GM19043 (cell line): ENCODE data around the gene DCAF4.
"Not testable (repeated sequence)": the region's sequence is repeated elsewhere in the genome, so short reads cannot be mapped to it uniquely, and the experiment has no call there.

Experiments used
- ATAC-seq: cut with Tn5 transposase; IDR thresholded peaks from one replicate; pipeline ENCODE4 v1.9.1; 2021; ENCODE audit warnings: low read depth; ENCODE audit not compliant: unreplicated experiment

Gene DCAF4

DNA sequence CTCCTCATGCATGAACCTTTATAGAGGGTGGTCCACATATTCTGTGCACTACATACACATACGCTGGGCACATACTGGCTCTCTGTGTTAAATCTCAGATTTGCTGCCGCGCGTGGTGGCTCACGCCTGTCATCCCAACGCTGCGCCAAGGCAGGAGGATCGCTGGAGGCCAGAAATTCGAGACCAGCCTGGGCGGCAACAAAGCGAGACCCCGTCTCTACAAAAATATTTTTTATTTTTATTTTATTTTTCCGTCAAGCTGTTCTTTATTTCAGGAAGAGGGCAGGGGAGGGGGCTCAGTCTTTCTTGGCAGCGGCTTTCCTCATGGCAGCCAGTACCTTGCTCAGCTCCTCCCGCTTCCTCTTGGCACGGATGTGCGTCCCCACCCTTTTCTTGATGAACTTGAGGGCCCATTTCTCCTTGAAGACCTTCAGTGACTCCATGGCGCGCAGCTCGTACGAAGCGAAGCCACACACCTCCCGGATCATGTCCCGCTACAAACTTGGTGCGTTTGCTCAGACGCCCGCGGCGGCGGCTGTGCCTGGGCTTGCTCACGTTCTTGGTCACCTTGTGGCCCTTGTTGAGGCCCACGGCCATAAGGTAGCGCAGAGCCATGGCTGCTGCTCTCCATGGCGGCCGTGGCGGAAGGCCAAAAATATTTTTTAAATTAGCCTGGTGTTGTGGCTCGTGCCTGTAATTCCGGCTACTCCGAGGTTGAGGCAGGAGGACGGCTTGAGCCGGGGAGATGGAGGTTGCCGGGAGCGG lies 3.2 kb downstream of the DCAF4 start:
- no peak for ATAC-seq

DNA sequence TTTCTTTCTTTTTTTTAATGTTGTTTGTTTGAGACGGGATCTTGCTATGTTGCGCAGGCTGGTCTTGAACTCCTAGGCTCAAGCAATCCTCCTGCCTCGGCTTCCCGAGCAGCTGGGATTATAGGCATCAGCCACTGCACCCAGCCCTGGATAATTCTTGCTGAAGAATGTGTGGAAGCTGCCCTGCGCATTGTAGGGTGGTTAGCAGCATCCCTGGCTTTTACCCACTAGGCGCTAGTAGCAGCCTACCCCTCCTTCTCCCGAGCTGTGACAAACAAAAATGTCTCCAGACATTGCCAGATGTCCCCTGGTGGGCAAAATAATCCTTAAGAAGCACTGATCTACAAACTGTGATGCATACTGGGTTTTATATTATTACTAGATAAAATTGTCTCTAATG lies 6.6 kb downstream of the DCAF4 start:
- no peak for ATAC-seq

DNA sequence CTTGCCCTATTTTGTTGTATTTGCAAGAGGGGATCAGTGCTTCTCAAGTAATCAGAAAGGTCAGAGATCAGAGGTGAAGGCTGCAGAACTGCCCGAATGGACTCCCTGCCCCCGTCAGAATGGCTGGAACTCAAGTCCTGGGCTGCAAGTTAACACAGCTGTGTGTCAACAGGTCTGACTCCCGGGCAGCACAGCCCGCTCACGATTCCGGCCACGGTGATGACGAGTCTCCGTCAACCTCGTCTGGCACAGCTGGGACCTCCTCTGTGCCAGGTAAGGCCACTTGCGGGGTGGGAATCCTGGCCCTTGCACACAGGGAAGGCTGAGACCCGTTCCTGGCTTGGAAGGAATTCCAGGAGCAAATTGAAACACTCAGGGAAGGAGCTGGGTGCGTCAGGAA lies 13.4 kb downstream of the DCAF4 start:
- ATAC-seq, result no peak

DNA sequence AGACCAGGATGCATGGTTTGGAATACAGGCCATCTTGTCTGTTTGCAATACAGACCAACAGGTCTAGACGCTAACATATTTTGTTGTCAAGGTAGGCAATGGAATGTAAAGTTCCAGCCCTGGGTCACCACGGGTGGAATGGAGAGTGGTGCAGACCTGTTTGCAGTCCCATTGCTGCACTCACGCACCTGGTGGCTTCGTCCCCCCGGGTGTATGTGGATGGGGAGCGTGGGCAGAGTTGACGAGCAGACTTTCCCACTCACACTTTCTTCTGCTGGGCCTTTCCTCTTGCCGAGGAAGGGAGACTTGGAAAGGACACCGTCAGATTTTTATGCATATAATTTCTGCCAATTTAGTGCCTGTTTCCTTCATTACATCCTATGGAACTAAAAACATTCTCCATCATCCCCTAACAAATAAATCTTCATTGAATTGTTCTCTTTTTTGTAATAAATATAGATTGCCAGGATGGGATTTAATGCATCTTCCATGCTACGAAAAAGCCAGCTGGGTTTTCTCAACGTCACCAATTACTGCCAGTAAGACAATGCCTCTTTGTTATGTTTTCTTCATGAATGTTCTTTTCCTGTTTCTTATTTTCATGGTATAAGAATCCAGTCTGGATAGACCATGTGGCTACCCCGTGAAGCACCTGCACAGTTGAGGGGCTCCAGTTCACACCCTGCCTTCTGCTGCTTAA lies 15.2 kb downstream of the DCAF4 start:
- ATAC-seq, result no peak

DNA sequence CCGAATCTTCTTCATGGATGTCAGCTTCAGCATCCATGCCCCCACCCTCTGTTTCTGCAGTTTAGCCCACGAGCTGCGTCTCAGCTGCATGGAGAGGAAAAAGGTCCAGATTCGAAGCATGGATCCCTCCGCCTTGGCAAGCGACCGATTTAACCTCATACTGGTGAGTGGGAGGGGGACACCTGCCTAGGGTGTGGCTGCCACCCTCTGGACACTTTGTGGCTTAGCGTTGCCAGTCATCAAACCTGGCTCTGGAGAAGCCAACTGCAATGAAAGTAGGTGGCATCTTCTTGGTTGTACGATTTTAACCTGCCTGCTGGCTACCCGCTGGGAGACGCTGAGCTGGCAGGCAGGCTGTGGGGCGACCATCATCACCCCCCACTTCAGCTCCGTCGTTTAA lies 16.7 kb downstream of the DCAF4 start:
- ATAC-seq, result no peak

DNA sequence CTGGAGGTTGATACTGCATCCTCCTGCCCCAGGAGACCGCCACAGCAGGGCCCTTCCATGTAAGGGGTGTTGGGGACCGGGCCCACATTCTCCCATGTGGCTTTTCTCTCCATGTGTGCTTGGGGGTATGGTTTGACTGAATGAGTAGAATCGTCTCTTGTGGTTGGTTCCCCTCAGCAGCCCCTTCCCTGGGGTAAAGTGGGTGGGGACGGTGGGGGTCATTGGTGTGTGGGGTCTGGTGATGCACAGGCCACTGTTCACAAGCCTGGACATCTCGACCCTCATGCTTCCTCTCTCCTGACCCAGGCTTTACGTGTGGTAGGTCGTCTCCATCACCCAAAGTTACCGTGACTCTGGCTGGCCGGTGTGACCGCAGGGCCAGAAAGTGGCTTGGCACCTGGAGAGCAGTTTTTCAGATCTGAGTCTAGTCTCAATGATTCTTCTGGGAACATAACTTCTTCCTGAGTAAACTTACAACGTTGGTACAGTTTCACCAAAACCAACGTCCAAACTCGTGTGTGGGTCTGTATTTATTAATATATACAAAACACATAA lies 17.7 kb downstream of the DCAF4 start:
- no peak for ATAC-seq

DNA sequence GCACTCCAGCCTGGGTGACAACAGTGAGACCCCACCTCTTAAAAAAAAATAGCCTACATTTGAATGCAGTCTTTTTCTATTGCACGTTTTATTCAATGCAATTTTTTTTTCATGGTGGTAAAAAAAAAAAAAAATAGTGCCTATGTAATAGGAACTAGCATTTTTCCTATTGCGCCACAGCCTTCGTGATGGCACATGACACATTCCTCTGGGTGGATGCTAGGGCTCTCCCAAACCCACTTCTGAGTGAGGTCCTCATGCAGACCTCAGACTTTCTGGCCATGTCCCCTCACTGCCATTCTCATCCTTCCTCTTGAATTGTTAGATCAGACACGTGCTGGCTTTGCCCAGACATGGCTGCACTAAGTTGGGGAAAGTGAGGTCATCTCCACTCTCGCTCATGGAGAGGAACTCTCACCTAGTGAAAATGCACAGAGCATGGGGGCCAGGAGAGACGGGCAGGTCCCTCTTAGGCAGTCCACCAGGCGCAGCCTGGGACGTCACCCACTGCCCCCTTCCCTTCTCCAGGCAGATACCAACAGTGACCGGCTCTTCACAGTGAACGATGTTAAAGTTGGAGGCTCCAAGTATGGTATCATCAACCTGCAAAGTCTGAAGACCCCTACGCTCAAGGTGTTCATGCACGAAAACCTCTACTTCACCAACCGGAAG lies 19.2 kb downstream of the DCAF4 start:
- ATAC-seq, result no peak

DNA sequence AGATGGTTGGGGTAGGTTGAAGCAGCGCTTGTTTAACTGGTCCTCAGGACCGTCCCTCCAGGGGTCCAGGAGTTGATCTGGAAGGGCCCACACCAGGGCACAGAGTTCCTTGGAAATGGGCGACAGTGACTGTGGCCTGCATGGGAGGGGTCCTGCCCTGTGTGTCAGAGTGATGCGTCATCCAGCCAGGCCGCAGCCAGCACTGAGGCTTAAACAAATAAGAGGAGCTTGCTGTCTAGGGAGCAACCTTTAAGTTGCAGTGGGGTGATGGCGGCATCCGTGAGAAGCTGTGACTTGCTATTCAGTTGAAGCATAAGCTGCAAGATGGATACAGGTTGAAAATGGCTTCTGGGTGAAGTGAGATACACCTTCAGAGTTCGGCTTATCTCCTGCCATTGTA lies 20.2 kb downstream of the DCAF4 start:
- ATAC-seq, result no peak

DNA sequence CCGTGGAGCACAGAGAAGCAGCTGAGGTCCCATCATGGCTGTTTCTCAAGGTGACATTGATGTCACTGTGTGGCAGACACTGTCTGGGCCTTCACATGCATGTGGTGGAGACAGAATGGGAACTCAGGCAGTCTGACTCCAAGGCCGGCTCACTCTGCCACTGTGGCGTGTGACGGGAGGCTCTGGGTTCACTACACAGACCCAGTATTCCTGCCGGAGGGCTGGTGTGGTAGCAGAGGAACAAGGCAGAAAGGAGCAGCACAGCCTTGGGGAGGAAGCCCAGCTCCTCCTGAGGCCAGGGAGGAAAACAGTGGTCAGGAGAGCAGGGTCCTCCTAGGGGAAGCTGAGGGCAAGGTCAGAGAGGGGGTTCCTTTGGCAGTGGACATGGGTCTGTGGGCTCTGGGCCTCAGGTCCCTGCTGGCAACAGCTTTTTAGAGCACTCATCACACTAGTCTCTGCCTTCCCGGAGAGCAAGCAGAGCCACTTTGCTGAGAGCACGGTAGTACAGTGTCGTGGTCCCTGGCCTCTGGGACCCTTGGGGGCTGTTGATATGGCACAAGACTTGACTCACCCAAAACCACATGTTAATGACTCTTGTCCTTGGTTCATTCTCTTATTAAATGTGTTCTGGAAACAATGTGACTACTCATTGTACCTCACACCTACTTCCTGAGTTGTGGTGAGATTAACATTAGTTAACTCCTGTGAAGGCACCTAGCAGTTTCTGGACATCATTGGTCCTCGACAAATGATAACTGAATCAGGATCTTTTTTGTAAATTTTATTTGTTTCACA lies 21.3 kb downstream of the DCAF4 start:
- ATAC-seq, result no peak

DNA sequence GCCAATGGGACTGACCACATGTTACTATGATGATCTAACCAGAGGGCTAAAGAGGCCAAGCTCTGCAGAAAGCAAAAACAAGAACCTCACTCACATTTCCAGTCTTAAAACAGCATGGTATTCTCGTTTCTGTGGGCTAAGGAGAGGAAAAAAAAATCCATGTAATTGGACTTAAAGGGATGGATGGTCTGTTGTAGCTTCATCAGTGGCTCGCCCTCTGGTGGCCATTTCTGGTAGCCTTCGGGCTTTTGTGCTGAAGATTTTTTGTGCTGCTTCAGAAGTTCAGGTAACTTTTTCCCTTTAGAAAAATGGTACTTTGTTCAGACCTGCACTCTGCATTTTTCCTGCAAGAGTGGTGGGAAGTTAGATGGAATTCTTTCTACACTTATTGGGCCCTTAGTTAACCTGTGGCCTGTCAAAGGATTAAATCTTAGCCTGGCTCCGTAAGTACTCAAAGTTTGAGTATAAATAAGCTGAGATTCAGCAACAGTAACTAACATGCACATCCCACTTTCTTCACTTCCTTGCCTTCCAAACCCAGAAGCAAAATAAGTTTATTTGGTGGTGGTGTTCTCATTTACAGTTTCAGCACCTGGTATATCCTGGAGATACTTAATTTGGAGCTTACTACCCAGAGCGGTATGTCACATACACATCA lies 22.3 kb downstream of the DCAF4 start:
- no peak for ATAC-seq

DNA sequence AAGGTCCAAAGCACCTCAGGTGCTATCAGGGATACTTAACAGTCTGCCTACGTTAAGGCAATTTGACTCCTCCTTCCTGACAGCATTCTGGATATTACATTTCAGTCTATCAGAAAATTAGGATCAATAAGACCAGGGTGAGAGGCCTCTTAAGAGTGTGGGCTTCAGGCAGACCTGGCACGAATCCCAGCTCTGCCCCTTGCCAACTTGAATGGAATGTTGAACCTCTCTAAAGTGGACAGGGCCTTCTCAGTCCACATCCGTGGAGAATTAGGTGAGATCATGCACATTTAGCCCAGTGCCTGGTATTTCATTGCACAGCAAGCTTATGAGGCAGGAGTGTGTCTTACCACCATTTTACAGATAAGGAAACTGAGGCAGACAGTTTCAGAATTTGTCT lies 25.9 kb downstream of the DCAF4 start:
- no peak for ATAC-seq

DNA sequence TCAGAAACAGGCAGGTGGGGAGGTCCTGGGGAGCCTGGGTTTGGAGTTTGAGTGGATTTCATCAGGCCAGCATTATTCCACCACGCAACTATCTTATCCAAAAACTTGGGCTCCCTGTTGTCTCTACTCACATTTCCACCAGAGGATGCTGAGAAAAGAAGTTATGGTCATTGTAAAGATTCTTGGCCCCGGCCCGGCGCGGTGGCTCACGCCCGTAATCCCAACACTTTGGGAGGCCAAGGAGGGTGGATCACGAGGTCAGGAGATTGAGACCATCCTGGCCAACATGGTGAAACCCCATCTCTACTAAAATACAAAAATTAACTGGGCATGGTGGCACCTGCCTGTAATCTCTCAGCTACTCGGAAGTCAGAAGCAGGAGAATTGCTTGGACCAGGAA lies 30.5 kb downstream of the DCAF4 start:
- not testable (repeated sequence) for ATAC-seq

DNA sequence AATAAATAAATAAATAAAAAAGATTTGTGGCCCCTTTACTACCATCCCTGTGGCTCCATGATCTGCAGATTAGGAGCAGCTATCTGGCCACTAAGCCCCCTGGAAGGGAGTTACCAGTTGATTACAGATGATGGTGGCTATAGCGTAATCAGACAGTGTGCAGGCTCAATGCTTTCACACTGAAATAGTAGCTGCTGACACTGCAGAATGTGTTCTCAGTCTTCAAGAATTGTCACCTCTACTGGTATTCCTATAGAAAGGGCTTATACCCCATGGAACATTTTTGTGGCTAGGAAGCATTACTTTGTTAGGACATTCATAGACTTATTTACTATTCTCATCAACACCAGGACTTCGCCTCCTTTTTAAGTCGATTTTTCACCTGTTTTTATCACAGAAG lies 30.9 kb downstream of the DCAF4 start:
- ATAC-seq, result no peak

DNA sequence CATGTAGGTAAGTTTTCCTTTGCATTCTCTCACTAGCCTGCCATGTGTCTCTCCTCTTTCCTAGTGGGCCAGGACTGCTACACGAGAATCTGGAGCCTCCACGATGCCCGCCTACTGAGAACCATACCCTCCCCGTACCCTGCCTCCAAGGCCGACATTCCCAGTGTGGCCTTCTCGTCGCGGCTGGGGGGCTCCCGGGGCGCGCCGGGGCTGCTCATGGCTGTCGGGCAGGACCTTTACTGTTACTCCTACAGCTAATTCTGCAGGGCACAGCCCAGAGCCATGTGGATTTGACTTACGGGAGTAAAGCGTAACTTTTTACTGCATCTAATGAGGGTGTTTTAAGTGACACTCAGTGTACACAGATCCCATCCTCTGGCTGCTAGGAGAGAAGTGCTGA lies 32.3 kb downstream of the DCAF4 start:
- no peak for ATAC-seq

DNA sequence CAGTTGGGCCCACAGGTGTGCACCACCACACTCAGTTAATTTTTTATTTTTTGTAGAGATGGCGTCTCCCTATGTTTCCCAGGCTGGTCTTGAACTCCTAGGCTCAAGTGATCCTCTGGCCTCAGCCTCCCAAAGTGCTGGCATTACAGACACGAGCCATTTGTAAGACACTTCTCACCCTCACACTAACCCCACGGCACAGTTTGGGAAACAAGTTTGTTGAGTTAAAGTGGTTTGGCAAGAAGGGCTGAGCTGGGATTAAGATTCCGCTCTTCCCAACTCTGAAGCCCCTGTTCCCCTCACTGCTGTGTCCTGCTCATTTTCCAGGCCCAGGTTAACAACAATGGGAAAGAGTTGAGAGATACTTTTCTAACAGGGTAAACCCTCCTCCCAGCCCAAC lies 34.8 kb downstream of the DCAF4 start:
- ATAC-seq, result not testable (repeated sequence)

DNA sequence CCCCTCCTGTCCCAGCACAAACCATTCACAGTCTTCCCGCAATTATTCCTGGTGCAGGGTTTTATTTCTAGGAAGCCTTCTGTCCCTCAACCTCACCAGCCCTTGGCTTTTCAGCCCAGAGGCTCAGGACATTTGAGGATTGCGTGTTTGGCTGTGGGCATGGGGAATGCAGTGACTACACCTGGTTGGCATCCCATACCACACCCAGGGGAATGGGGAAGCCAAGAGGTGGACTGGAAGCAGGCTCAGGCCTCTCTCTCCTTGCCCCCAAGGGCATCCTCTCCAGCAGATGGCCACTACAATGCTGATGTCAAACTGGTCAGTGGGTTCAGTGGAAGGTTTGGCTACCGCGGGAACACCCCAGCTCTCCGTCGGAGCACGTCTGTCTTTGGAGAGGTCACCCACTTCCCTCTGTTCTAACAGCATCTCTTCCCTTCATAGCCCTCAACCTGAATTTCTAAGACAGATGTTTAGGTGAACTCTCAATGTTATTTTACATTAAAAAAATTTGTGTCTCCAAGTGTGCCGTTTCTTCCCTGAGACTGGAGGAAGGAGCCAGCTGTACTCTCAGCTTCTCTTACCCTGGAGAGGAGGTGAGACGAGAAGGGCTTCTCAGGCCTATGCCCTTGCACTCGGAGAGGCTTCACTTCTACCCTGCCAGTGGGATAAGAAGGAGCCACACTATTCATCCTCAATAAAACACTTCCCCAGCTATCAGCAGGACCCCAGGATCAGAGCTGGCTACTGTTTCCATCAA lies 35.5 kb downstream of the DCAF4 start:
- no peak for ATAC-seq

DNA sequence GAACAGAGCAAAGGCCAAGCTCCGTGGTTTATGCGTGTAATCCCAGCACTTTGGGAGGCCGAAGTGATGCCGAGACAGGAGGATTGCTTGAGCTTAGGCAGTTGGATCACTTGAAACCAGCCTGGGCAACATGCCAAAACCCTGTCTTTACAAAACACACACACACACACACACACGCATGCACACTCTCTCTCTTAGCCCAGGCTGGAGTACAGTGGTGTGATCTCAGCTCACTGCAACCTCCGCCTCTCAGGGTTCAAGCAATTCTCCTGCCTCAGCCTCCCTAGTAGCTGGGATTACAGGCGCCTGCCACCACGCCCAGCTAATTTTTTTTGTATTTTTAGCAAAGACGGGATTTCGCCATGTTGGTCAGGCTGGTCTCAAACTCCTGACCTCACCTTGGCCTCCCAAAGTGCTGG lies 36.1 kb downstream of the DCAF4 start:
- not testable (repeated sequence) for ATAC-seq

DNA sequence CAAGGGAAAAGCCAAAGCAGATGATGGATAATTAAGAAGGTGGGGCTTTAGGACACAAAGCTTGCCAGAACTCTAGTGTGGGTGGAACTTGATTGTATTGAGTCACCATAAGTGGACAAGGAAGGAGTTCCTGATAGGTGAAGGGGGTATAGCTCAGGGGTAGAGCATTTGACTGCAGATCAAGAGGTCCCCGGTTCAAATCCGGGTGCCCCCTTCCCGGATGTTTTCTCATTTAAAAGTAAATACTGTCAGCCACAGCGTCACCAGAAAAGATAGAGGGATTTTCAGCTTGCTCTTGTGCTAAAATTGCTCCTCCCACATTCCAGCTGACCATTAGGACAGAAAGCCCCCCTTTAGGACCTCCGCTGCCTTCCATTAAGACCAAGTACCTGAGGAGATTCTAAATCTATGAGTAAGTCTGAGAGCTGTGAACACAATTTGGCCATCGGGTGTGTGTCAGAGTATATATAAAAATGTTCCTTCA lies 36.6 kb downstream of the DCAF4 start:
- ATAC-seq, result no peak

DNA sequence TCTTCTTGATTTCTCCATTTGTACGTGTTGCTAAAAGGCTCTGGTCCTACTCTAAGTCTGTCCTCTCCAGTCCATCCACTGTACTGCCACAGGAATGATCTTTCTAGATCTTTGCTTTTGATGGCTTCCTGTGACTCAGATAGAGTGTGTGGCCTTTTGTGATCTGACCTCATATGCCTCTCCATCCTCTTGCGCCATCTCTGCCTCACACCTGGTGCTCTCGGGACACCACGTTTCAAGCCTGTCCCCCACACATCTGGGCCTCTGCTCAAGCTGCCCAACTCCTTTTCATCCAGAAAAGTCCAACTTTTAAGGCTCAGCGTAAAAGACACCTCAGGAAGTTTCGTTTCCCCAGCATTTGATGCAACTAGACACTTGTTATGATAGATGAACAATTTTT lies 39.0 kb downstream of the DCAF4 start:
- ATAC-seq, result no peak
